WERI-Rb-1 (cell line): ENCODE data around the gene GAB2.

Experiments
- DNase-seq: peaks from one replicate; pipeline ENCODE4 v3.0.0-alpha.2; 2020
- H3K27ac ChIP-seq: fragments of 250-450 bp; sonication (Bioruptor Pico); 2 replicates; pipeline ENCODE4 v1.5.1; 2020; ENCODE audit warnings: mild to moderate bottlenecking, moderate library complexity
- H3K27me3 ChIP-seq: fragments of 250-450 bp; sonication (Bioruptor Pico); 2 replicates; pipeline ENCODE4 v1.5.1; 2021; ENCODE audit warnings: mild to moderate bottlenecking, low read depth, moderate library complexity; ENCODE audit not compliant: insufficient read depth, severe bottlenecking
- H3K36me3 ChIP-seq: fragments of 250-450 bp; sonication (Bioruptor Pico); 2 replicates; pipeline ENCODE4 v1.5.1; 2020; ENCODE audit warnings: mild to moderate bottlenecking, moderate library complexity
- H3K4me3 ChIP-seq: 2 replicates; pipeline ENCODE4 v1.5.1; 2011; ENCODE audit warnings: low read depth, mild to moderate bottlenecking, control low read depth, low read length
- H3K9me3 ChIP-seq: fragments of 250-450 bp; sonication (Bioruptor Pico); 2 replicates; pipeline ENCODE4 v1.5.1; 2021; ENCODE audit warnings: mild to moderate bottlenecking, moderate library complexity; ENCODE audit not compliant: severe bottlenecking
- CTCF ChIP-seq: IDR thresholded peaks from 2 replicates; pipeline ENCODE4 v1.5.1; 2011; ENCODE audit warnings: low read depth, mild to moderate bottlenecking, control low read depth, inconsistent platforms, low read length

GAB2 gene

GRCh38 chr11:78168539-78169477 is 248.8 kb downstream of the GAB2 start:
- Histone ChIP-seq H3K36me3 (no peaks in the 10 kb centered on the region; the same call in 1 of the 2 replicates), H3K4me3 (no peak overlapping the region), H3K9me3 (peaks cover 3% of the 10 kb centered on the region), H3K27ac (0 out of 2 replicates have a peak overlapping the region, but pooled peaks have one; percentile 6), H3K27me3 (no peaks in the 10 kb centered on the region)
- TF ChIP-seq CTCF: no peak
- DNase-seq: no peak

- TF ChIP-seq CTCF: no peak
- Histone ChIP-seq H3K9me3 (peaks cover 3% of the 10 kb centered on the region), H3K27ac (no peak overlapping the region), H3K36me3 (no peaks in the 10 kb centered on the region), H3K27me3 (no peaks in the 10 kb centered on the region), H3K4me3 (no peak overlapping the region)
- DNase-seq: no peak
These were observed 250.7 kb downstream of the GAB2 start for GRCh38 chr11:78166855-78167469.
